Left cardiac atrium (tissue), 4 donors: ENCODE measurements around the gene ARL2BP. TPM values are rescaled to one million over a fixed set of nuclear protein-coding genes. Genes with fewer than 3 reads are reported as not detected.
A peak's percentile ranks its signal among the peaks of the same experiment; 100 is the strongest.
"Not testable (repeated sequence)": the region's sequence is repeated elsewhere in the genome, so short reads cannot be mapped to it uniquely, and the experiment has no call there.

Experiments used
- ATAC-seq, 2 donors: fragments of 200-7000 bp; cut with Tn5 transposase; one replicate each; pipeline ENCODE4 v1.9.1; 2020; ENCODE audit warnings: mild to moderate bottlenecking in 2 of 2, moderate library complexity in 2 of 2
- DNase-seq: peaks from one replicate; pipeline ENCODE4 v3.0.0-alpha.2; 2020
- intact Hi-C, 2 donors: fragments of 100-400 bp; cut with DNase I; formaldehyde crosslinking; loops; one replicate each; pipeline versions ENCODE4 v1.14.1 to v1.15.1; 2022 to 2023
- total RNA-seq, 2 donors: library from RNA; stranded (reverse); fragmentation: NEBNext Ultra II Directional; extraction: Animal tissue kit (Norgen Biotek cat#: 25700); gene quantifications; one replicate each; pipeline ENCODE4 v1.2.1, GENCODE V29; 2021
- donor health status: DM: no; HTN: yes; CAD: no.
- donor health status: DM: no; HTN: yes; CAD: no; lungs with severe emphysema.
- donor health status: DM: yes; HTN: yes; CAD: no.
- donor health status: Dilated cardiomyopathy.

The ARL2BP gene
- total RNA-seq, 2 donors from 2014 or later: 52.3 to 60.3 TPM

GRCh38 chr16:57258910-57259475 lies 13.9 kb downstream of the ARL2BP start:
- ATAC-seq (no peak), DNase-seq (peak; percentile 6)

GRCh38 chr16:57260294-57260929 lies 15.4 kb downstream of the ARL2BP start:
- peak; percentile 48 for DNase-seq
- ATAC-seq: peak; percentile 16 to 19
- intact Hi-C loops: no loop called here

More at GRCh38 chr16:57258910-57259475, 13.9 kb downstream of the ARL2BP start:
- intact Hi-C loops: no loop called here

- DNase-seq (no peak), ATAC-seq (no peak)
- intact Hi-C loops: no loop called here
Observed at GRCh38 chr16:57261806-57262205, 16.7 kb downstream of the ARL2BP start.

- no peak for ATAC-seq
- DNase-seq: peak; percentile 12
- intact Hi-C loops: no loop called here
Observed at GRCh38 chr16:57262841-57263540, 17.9 kb downstream of the ARL2BP start.

GRCh38 chr16:57263541-57264351 lies 18.7 kb downstream of the ARL2BP start:
- ATAC-seq (no peak), DNase-seq (peak; percentile 15)
- intact Hi-C loops: no loop called here

GRCh38 chr16:57264381-57264780 lies 19.3 kb downstream of the ARL2BP start:
- no peak for ATAC-seq

GRCh38 chr16:57264950-57265371 lies 19.9 kb downstream of the ARL2BP start:
- DNase-seq: peak; percentile 17
- no peak for ATAC-seq
- intact Hi-C loops: no loop called here

More at GRCh38 chr16:57264381-57264780, 19.3 kb downstream of the ARL2BP start:
- intact Hi-C loops: no loop called here
- peak; percentile 8 for DNase-seq

GRCh38 chr16:57265850-57266530 lies 20.9 kb downstream of the ARL2BP start:
- intact Hi-C loops: no loop called here
- DNase-seq (peak; percentile 88), ATAC-seq (peak; percentile 84 to 86)

- ATAC-seq: peak; percentile 9 to 18
- intact Hi-C loops: no loop called here
Observed at GRCh38 chr16:57266531-57267260, 21.6 kb downstream of the ARL2BP start.

GRCh38 chr16:57267343-57267742 lies 22.3 kb downstream of the ARL2BP start:
- DNase-seq, ATAC-seq, intact Hi-C loops: not testable (repeated sequence)

More at GRCh38 chr16:57266531-57267260, 21.6 kb downstream of the ARL2BP start:
- DNase-seq: no peak

GRCh38 chr16:57268804-57269800 lies 24.0 kb downstream of the ARL2BP start:
- peak; percentile 77 to 89 for ATAC-seq
- peak; percentile 87 for DNase-seq
- intact Hi-C loops: no loop called here

- DNase-seq (peak; percentile 14), ATAC-seq (no peak)
- intact Hi-C loops: no loop called here
Observed at GRCh38 chr16:57270221-57271062, 25.4 kb downstream of the ARL2BP start.

- DNase-seq (peak; percentile 3), ATAC-seq (no peak)
- intact Hi-C loops: no loop called here
Observed at GRCh38 chr16:57271063-57271345, 25.9 kb downstream of the ARL2BP start.

- ATAC-seq: no peak
- intact Hi-C loops: no loop called here
- DNase-seq: peak; percentile 5
Observed at GRCh38 chr16:57271867-57272495, 26.9 kb downstream of the ARL2BP start.

- ATAC-seq: no peak
- intact Hi-C loops: no loop called here
Observed at GRCh38 chr16:57273359-57273758, 28.3 kb downstream of the ARL2BP start.

GRCh38 chr16:57273826-57274225 lies 28.8 kb downstream of the ARL2BP start:
- no peak for ATAC-seq
- intact Hi-C loops: no loop called here
- DNase-seq: no peak

More at GRCh38 chr16:57273359-57273758, 28.3 kb downstream of the ARL2BP start:
- DNase-seq: peak; percentile 30
